Tibial artery (tissue), 4 donors: Measurements from ENCODE around the gene RNF213.

ENCODE experiments used
- DNase-seq, 2 donors: peaks; one replicate each; pipeline ENCODE4 v3.0.0-alpha.2; 2019
- H3K27ac ChIP-seq, 2 donors: fragments of 200-600 bp; sonication (generic) in 1 of 2; 1 replicate in 1 of 2; 2 replicates in 1 of 2; pipeline ENCODE4 v1.5.1; 2018 to 2019; ENCODE audit warnings: mild to moderate bottlenecking in 1 of 2
- H3K27me3 ChIP-seq, 2 donors: fragments of 200-600 bp; sonication (generic) in 1 of 2; one replicate each; pipeline versions ENCODE4 v1.5.1 to v1.6.0; 2016 to 2019
- H3K36me3 ChIP-seq, 3 donors: fragments of 200-600 bp; sonication (generic) in 2 of 3; one replicate each; pipeline ENCODE4 v1.5.1; 2016 to 2019; ENCODE audit warnings: mild to moderate bottlenecking in 2 of 3
- H3K4me1 ChIP-seq, 4 donors: fragments of 200-600 bp; sonication (generic) in 2 of 4; 1 replicate in 3 of 4; 2 replicates in 1 of 4; pipeline ENCODE4 v1.5.1; 2016 to 2019
- H3K4me3 ChIP-seq, 2 donors: fragments of 200-600 bp; sonication (generic) in 1 of 2; 1 replicate in 1 of 2; 2 replicates in 1 of 2; pipeline ENCODE4 v1.5.1; 2018 to 2019; ENCODE audit warnings: mild to moderate bottlenecking in 2 of 2
- H3K9me3 ChIP-seq, 3 donors: fragments of 200-600 bp; sonication (generic) in 1 of 3; one replicate each; pipeline ENCODE4 v1.5.1; 2016 to 2019
- CTCF ChIP-seq, 2 experiments: fragments of 200-600 bp in 1 of 2; fragments of 450-650 bp in 1 of 2; IDR thresholded peaks; one replicate each; pipeline ENCODE4 v1.5.1; 2017 to 2019; ENCODE audit warnings: antibody characterized with exemption in 2 of 2, mild to moderate bottlenecking in 1 of 2, moderate library complexity in 1 of 2
- intact Hi-C: fragments of 100-400 bp; cut with DNase I; formaldehyde crosslinking; loops from one replicate; pipeline ENCODE4 v1.15.0; 2023; ENCODE audit warnings: low total_unique reads

The RNF213 gene

GRCh38 chr17:80388175-80388574, 127.5 kb downstream of the RNF213 start:
- no peak overlapping the region for H3K27ac ChIP-seq
- H3K36me3 ChIP-seq = peaks cover 93 to 100% (median 96%) of the 10 kb centered on the region in 3 donors
- H3K9me3 ChIP-seq = no peaks in the 10 kb centered on the region
- intact Hi-C loops = no loop called here
- H3K27me3 ChIP-seq = no peaks in the 10 kb centered on the region
- no peak overlapping the region for H3K4me3 ChIP-seq
- DNase-seq = no peak
- no peaks in the 10 kb centered on the region for H3K4me1 ChIP-seq
- no peak for TF ChIP-seq CTCF (IDR thresholded peaks at IDR 0.05)

GRCh38 chr17:80388601-80389000, 127.9 kb downstream of the RNF213 start:
- Histone ChIP-seq H3K9me3 (no peaks in the 10 kb centered on the region), H3K36me3 (peaks cover 94 to 100% (median 96%) of the 10 kb centered on the region in 3 donors), H3K4me3 (no peak overlapping the region), H3K4me1 (no peaks in the 10 kb centered on the region), H3K27me3 (no peaks in the 10 kb centered on the region), H3K27ac (no peak overlapping the region)
- TF ChIP-seq CTCF (IDR thresholded peaks at IDR 0.05) = no peak
- intact Hi-C loops = no loop called here
- DNase-seq = no peak

- H3K9me3 ChIP-seq = no peaks in the 10 kb centered on the region
- intact Hi-C loops = no loop called here
- H3K4me1 ChIP-seq = no peaks in the 10 kb centered on the region
- no peaks in the 10 kb centered on the region for H3K27me3 ChIP-seq
- no peak for TF ChIP-seq CTCF (IDR thresholded peaks at IDR 0.05)
- H3K27ac ChIP-seq = no peak overlapping the region
- DNase-seq = no peak
- peaks cover 94 to 100% (median 96%) of the 10 kb centered on the region in 3 donors for H3K36me3 ChIP-seq
- H3K4me3 ChIP-seq = no peak overlapping the region
These were observed 128.7 kb downstream of the RNF213 start for GRCh38 chr17:80389011-80389995.

GRCh38 chr17:80393241-80393890, 132.7 kb downstream of the RNF213 start:
- DNase-seq = peak in 1 of 2 donors; percentile 3
- peaks cover 61 to 75% (median 67%) of the 10 kb centered on the region in 3 donors for H3K36me3 ChIP-seq

GRCh38 chr17:80393961-80394360, 133.3 kb downstream of the RNF213 start:
- no peaks in the 10 kb centered on the region for H3K27me3 ChIP-seq
- peaks cover 55 to 69% (median 61%) of the 10 kb centered on the region in 3 donors for H3K36me3 ChIP-seq
- intact Hi-C loops = no loop called here
- TF ChIP-seq CTCF (IDR thresholded peaks at IDR 0.05) = no peak
- no peak overlapping the region for H3K27ac ChIP-seq
- H3K4me1 ChIP-seq = no peaks in the 10 kb centered on the region
- DNase-seq = peak in 1 of 2 donors; percentile 19
- no peak overlapping the region for H3K4me3 ChIP-seq
- no peaks in the 10 kb centered on the region for H3K9me3 ChIP-seq

More at GRCh38 chr17:80393241-80393890, 132.7 kb downstream of the RNF213 start:
- Histone ChIP-seq H3K4me3 (no peak overlapping the region), H3K27ac (no peak overlapping the region), H3K27me3 (no peaks in the 10 kb centered on the region), H3K9me3 (no peaks in the 10 kb centered on the region), H3K4me1 (no peaks in the 10 kb centered on the region)
- no peak for TF ChIP-seq CTCF (IDR thresholded peaks at IDR 0.05)
- intact Hi-C loops = no loop called here
